HepG2 (cell line): ENCODE measurements around the gene MRPL51. TPM values are rescaled to one million over a fixed set of nuclear protein-coding genes. Genes with fewer than 3 reads are reported as not detected.

Experiments
- ATF6 ChIP-seq: sonication (generic); formaldehyde crosslinking; conservative IDR thresholded peaks from 2 replicates; pipeline ENCODE4 v1.4.0; 2020; ENCODE audit warnings: missing genetic modification reagents
- EHMT2 ChIP-seq: fragments of 200-600 bp; sonication (generic); IDR thresholded peaks from 2 replicates; pipeline ENCODE4 v1.7.0; 2017; ENCODE audit warnings: antibody characterized with exemption, low read depth, low read length, borderline replicate concordance
- HNRNPK ChIP-seq: fragments of 200-400 bp; formaldehyde crosslinking; IDR thresholded peaks from 2 replicates; pipeline ENCODE4 v1.6.1; 2018; ENCODE audit warnings: low read length, low read depth, moderate library complexity, mild to moderate bottlenecking; ENCODE audit not compliant: poor library complexity, severe bottlenecking
- IKZF4 ChIP-seq: sonication (generic); formaldehyde crosslinking; IDR thresholded peaks from 2 replicates; pipeline ENCODE4 v1.5.1; 2020; ENCODE audit warnings: borderline replicate concordance, mild to moderate bottlenecking, low read depth, missing genetic modification reagents; ENCODE audit errors: not compliant biosample characterization
- KLF12 ChIP-seq: sonication (generic); formaldehyde crosslinking; IDR thresholded peaks from 2 replicates; pipeline ENCODE4 v1.4.0; 2020; ENCODE audit warnings: missing genetic modification reagents, borderline replicate concordance
- NCOA1 ChIP-seq: sonication (generic); formaldehyde crosslinking; IDR thresholded peaks from 2 replicates; pipeline ENCODE4 v1.9.0; 2021; ENCODE audit warnings: missing genetic modification reagents
- NCOR1 ChIP-seq: fragments of 200-600 bp; sonication (generic); IDR thresholded peaks from 2 replicates; pipeline ENCODE4 v1.7.0; 2017; ENCODE audit warnings: antibody characterized with exemption, low read length, borderline replicate concordance
- SIX1 ChIP-seq: sonication (generic); formaldehyde crosslinking; IDR thresholded peaks from 2 replicates; pipeline ENCODE4 v1.4.0; 2020; ENCODE audit warnings: missing genetic modification reagents, borderline replicate concordance
- SMAD1 ChIP-seq: sonication (generic); formaldehyde crosslinking; IDR thresholded peaks from 2 replicates; pipeline ENCODE4 v1.4.0; 2020; ENCODE audit warnings: missing genetic modification reagents, low read depth, mild to moderate bottlenecking, borderline replicate concordance
- ZMAT3 ChIP-seq: sonication (generic); formaldehyde crosslinking; conservative IDR thresholded peaks from 2 replicates; pipeline ENCODE4 v1.7.0; 2021; ENCODE audit warnings: missing genetic modification reagents
- ZNF724P ChIP-seq: sonication (generic); formaldehyde crosslinking; IDR thresholded peaks from 2 replicates; pipeline ENCODE4 v1.8.0; 2022; ENCODE audit warnings: missing genetic modification reagents, borderline replicate concordance
- ZNF766 ChIP-seq: sonication (generic); formaldehyde crosslinking; IDR thresholded peaks from 2 replicates; pipeline ENCODE4 v1.5.0; 2020; ENCODE audit warnings: missing genetic modification reagents, borderline replicate concordance
- polyA plus RNA-seq, 8 experiments: library from polyadenylated mRNA; depleted of rRNA in 3 of 8; stranded (reverse) in 7 of 8; unstranded in 1 of 8; fragments of >200 nt; fragmentation: Illumina TruSeq in 4 of 8; extraction: Trizol in 4 of 8; gene quantifications; 2 replicates each; pipeline versions ENCODE4 v1.2.1 to v1.2.3, GENCODE V29; 2011 to 2016; ENCODE audit warnings: low read depth in 4 of 8, missing spikeins in 1 of 8, mixed read lengths in 1 of 8; ENCODE audit not compliant: insufficient read depth in 1 of 8
- total RNA-seq, 5 experiments: library from RNA; depleted of rRNA; stranded (reverse); fragments of >200 nt; fragmentation: Illumina TruSeq; extraction: Trizol; gene quantifications; 2 replicates each; pipeline ENCODE4 v1.2.3, GENCODE V29; 2016; ENCODE audit warnings: low read depth in 1 of 5
- TF ChIP-seq, protein P1 (sequence below): sonication (generic); formaldehyde crosslinking; IDR thresholded peaks from 2 replicates; pipeline ENCODE4 v1.5.1; 2020; ENCODE audit warnings: missing genetic modification reagents, mild to moderate bottlenecking, borderline replicate concordance
- TF ChIP-seq, protein P2 (sequence below): sonication (generic); formaldehyde crosslinking; IDR thresholded peaks from 2 replicates; pipeline ENCODE4 v1.5.0; 2020; ENCODE audit warnings: mild to moderate bottlenecking, missing genetic modification reagents, borderline replicate concordance

MRPL51 gene
- total and polyA plus RNA-seq, 2 of the 13 experiments (the other 11 are each of a cell fraction or from before 2014, with no cell fraction given): 64.8 to 278 TPM

GRCh38 chr12:6492838-6493496, at the start of gene MRPL51 (continued):
- TF ChIP-seq, protein P1, sequence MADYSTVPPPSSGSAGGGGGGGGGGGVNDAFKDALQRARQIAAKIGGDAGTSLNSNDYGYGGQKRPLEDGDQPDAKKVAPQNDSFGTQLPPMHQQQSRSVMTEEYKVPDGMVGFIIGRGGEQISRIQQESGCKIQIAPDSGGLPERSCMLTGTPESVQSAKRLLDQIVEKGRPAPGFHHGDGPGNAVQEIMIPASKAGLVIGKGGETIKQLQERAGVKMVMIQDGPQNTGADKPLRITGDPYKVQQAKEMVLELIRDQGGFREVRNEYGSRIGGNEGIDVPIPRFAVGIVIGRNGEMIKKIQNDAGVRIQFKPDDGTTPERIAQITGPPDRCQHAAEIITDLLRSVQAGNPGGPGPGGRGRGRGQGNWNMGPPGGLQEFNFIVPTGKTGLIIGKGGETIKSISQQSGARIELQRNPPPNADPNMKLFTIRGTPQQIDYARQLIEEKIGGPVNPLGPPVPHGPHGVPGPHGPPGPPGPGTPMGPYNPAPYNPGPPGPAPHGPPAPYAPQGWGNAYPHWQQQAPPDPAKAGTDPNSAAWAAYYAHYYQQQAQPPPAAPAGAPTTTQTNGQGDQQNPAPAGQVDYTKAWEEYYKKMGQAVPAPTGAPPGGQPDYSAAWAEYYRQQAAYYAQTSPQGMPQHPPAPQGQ (CRISPR knock-in tag): no peak
- TF ChIP-seq NCOR1: no peak
- TF ChIP-seq, protein P2, sequence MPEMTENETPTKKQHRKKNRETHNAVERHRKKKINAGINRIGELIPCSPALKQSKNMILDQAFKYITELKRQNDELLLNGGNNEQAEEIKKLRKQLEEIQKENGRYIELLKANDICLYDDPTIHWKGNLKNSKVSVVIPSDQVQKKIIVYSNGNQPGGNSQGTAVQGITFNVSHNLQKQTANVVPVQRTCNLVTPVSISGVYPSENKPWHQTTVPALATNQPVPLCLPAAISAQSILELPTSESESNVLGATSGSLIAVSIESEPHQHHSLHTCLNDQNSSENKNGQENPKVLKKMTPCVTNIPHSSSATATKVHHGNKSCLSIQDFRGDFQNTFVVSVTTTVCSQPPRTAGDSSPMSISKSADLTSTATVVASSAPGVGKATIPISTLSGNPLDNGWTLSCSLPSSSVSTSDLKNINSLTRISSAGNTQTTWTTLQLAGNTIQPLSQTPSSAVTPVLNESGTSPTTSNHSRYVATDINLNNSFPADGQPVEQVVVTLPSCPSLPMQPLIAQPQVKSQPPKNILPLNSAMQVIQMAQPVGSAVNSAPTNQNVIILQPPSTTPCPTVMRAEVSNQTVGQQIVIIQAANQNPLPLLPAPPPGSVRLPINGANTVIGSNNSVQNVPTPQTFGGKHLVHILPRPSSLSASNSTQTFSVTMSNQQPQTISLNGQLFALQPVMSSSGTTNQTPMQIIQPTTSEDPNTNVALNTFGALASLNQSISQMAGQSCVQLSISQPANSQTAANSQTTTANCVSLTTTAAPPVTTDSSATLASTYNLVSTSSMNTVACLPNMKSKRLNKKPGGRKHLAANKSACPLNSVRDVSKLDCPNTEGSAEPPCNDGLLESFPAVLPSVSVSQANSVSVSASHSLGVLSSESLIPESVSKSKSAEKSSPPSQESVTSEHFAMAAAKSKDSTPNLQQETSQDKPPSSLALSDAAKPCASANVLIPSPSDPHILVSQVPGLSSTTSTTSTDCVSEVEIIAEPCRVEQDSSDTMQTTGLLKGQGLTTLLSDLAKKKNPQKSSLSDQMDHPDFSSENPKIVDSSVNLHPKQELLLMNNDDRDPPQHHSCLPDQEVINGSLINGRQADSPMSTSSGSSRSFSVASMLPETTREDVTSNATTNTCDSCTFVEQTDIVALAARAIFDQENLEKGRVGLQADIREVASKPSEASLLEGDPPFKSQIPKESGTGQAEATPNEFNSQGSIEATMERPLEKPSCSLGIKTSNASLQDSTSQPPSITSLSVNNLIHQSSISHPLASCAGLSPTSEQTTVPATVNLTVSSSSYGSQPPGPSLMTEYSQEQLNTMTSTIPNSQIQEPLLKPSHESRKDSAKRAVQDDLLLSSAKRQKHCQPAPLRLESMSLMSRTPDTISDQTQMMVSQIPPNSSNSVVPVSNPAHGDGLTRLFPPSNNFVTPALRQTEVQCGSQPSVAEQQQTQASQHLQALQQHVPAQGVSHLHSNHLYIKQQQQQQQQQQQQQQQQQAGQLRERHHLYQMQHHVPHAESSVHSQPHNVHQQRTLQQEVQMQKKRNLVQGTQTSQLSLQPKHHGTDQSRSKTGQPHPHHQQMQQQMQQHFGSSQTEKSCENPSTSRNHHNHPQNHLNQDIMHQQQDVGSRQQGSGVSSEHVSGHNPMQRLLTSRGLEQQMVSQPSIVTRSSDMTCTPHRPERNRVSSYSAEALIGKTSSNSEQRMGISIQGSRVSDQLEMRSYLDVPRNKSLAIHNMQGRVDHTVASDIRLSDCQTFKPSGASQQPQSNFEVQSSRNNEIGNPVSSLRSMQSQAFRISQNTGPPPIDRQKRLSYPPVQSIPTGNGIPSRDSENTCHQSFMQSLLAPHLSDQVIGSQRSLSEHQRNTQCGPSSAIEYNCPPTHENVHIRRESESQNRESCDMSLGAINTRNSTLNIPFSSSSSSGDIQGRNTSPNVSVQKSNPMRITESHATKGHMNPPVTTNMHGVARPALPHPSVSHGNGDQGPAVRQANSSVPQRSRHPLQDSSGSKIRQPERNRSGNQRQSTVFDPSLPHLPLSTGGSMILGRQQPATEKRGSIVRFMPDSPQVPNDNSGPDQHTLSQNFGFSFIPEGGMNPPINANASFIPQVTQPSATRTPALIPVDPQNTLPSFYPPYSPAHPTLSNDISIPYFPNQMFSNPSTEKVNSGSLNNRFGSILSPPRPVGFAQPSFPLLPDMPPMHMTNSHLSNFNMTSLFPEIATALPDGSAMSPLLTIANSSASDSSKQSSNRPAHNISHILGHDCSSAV (CRISPR knock-in tag): no peak
- TF ChIP-seq ZNF724P (CRISPR knock-in tag): peak; percentile 53; the same call in 1 of the 2 replicates
- TF ChIP-seq EHMT2: no peak
- TF ChIP-seq SIX1 (CRISPR knock-in tag): no peak
- 0 out of 2 replicates have a peak, but pooled peaks have one; percentile 13 for TF ChIP-seq ZNF766 (CRISPR knock-in tag)
- TF ChIP-seq KLF12: 0 out of 2 replicates have a peak, but pooled peaks have one; percentile 0
- TF ChIP-seq SMAD1 (CRISPR knock-in tag): no peak
- TF ChIP-seq NCOA1 (CRISPR knock-in tag): peak; percentile 35; the same call in 1 of the 2 replicates
- TF ChIP-seq HNRNPK: peak; percentile 27
- TF ChIP-seq IKZF4 (CRISPR knock-in tag): no peak
- TF ChIP-seq ATF6 (CRISPR knock-in tag): no peak
- no peak for TF ChIP-seq ZMAT3 (CRISPR knock-in tag)
